Neuron (in vitro differentiated cells): ENCODE results near the gene IL15RA.
"Not testable (repeated sequence)": the region's sequence is repeated elsewhere in the genome, so short reads cannot be mapped to it uniquely, and the experiment has no call there.

ENCODE experiments used
- H2AFZ ChIP-seq: one replicate; pipeline ENCODE4 v1.6.1; 2013; ENCODE audit warnings: low read depth, mild to moderate bottlenecking, inconsistent platforms, low read length, moderate library complexity
- H3K27me3 ChIP-seq: one replicate; pipeline ENCODE4 v1.6.1; 2013; ENCODE audit warnings: low read length; ENCODE audit not compliant: insufficient read depth
- H3K36me3 ChIP-seq: one replicate; pipeline ENCODE4 v1.6.1; 2013; ENCODE audit warnings: low read length; ENCODE audit not compliant: insufficient read depth
- H3K4me1 ChIP-seq: one replicate; pipeline ENCODE4 v1.6.1; 2013; ENCODE audit warnings: low read length; ENCODE audit not compliant: insufficient read depth
- H3K4me3 ChIP-seq: 2 replicates; pipeline ENCODE4 v1.5.1; 2013; ENCODE audit warnings: mild to moderate bottlenecking, low read length, moderate library complexity
- H3K9me3 ChIP-seq: one replicate; pipeline ENCODE4 v1.6.1; 2013; ENCODE audit warnings: low read length

The IL15RA gene

DNA sequence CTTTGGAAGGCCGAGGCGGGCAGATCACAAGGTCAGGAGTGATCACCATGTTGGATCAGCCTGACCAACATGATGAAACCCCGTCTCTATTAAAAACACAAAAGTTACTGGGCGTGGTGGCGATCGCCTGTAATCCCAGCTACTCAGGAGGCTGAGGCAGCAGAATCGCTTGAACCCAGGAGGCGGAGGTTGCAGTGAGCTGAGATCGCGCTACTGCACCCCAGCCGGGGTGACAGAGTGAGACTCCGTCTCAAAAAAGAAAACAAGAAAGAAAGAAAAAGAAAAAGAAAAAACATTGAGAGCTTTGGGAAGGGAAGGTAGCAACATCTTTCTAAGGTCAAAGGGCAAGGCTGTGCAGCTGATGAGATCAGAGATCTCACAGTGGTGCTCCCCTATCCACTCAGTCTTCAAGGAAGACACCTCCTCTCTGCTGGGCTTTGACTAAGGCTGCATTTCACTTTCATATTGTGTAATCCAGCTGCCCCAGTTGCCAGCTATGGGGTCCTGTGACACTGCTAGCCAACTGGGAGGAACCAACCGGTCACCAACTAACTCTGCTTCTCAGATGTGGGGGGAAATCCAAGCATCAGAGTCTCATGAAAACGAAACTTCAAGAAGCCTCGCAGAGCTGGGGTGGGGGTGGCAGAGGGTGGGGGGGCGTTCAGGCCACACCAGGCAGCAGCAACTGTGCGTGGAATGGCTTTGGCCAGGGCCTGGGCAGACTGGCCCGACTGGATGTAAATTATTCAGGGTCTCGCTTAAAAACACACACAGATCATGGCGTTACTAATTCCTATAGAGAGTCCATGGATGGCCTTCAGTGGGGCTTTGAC, 1.5 kb downstream of the IL15RA start:
- no peak overlapping the region for H3K4me3 ChIP-seq
- H3K36me3 ChIP-seq: no peaks in the 10 kb centered on the region
- no peak overlapping the region for H2AFZ ChIP-seq
- H3K27me3 ChIP-seq: peaks cover 54% of the 10 kb centered on the region
- peaks cover 13% of the 10 kb centered on the region for H3K4me1 ChIP-seq
- H3K9me3 ChIP-seq: peaks cover 1% of the 10 kb centered on the region

DNA sequence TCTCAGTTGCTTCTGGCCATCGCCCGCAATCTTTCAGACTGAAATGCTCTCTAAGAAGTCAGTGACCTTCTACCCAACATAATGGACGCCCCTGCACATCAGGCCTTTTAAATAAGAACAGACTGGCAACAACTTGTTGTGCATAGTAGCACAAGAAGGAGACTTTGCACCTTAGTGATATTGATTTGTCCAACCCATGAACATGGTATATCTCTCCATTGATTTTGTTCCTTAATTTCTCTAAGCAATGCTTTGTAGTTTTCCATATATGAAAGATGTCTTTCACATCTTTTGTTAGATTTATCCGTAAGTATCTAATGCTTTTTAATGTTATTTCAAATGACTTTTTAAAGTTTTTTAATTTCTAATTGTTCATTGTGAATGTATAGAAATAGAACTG, 4.3 kb downstream of the IL15RA start:
- peaks cover 38% of the 10 kb centered on the region for H3K27me3 ChIP-seq
- no peak overlapping the region for H3K4me3 ChIP-seq
- no peaks in the 10 kb centered on the region for H3K36me3 ChIP-seq
- peaks cover 11% of the 10 kb centered on the region for H3K4me1 ChIP-seq
- no peaks in the 10 kb centered on the region for H3K9me3 ChIP-seq
- no peak overlapping the region for H2AFZ ChIP-seq

DNA sequence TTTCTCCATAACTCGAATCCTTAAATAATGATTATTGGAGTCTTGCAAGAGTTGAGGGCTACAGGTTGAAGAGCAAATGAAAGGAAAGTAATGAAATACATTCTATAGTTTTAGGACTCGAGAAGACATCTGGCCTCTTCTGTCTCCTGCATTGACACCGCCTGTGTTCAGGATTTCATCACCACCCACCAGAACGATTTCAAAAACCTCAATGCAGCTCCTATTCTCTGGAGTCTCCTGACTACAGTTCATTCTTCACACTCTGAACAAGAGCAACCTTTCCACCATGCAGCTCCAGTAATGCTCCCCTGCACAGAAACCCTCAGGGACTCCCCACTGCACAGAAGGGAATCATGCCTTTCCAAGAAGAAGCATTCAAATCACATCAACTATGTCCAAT, 5.5 kb downstream of the IL15RA start:
- Histone ChIP-seq H3K4me1 (peaks cover 5% of the 10 kb centered on the region), H3K4me3 (no peak overlapping the region), H3K27me3 (peaks cover 31% of the 10 kb centered on the region), H3K9me3 (no peaks in the 10 kb centered on the region), H2AFZ (no peak overlapping the region), H3K36me3 (no peaks in the 10 kb centered on the region)

DNA sequence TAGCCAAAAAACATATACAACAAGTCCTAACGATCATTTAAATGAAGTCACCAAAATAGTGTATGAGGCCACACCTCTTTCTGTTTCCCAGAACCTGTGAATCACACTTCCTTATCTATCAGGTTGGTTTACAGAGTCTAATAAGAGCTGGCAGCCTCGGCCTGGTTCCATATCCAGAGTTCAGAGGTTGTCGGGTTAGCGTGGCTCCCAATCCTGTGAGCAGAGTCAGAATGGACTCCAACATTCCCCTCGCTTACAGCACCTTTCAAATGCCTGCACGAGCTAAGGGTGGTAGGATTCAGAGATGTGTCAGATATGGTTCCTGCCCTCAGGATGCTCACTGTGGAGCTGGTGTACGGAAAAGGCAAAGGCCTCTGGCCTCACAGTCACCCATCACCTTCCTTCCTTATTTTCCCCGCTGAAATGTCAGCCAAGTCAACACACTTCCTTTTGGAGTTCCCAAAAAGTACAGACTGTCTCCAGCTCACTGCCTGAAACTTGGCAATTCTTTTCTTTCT, 6.0 kb downstream of the IL15RA start:
- no peak overlapping the region for H3K4me3 ChIP-seq

DNA sequence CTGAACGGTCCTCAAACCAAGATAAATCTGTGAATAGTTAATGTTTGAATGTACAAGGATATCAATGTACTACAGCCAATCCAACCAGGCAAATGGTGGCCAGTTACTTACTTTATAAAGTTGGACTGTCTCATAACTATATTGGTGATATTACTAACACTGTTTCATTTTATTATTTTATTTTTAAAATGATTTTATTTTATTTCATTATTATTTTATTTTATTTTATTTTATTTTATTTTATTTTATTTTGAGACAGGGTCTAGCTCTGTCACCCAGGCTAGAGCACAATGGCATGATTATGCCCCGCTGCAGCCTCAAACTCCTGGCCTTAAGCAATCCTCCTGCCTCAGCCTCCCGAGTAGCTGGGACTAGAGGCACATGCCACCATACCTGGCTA, 6.8 kb downstream of the IL15RA start:
- no peaks in the 10 kb centered on the region for H3K9me3 ChIP-seq
- peaks cover 18% of the 10 kb centered on the region for H3K27me3 ChIP-seq
- H3K4me1 ChIP-seq: no peaks in the 10 kb centered on the region
- no peaks in the 10 kb centered on the region for H3K36me3 ChIP-seq
- H3K4me3 ChIP-seq: no peak overlapping the region
- no peak overlapping the region for H2AFZ ChIP-seq

More for the DNA sequence above, 6.0 kb downstream of the IL15RA start:
- Histone ChIP-seq H3K36me3 (no peaks in the 10 kb centered on the region), H3K9me3 (no peaks in the 10 kb centered on the region), H3K27me3 (peaks cover 26% of the 10 kb centered on the region), H2AFZ (no peak overlapping the region), H3K4me1 (no peaks in the 10 kb centered on the region)

DNA sequence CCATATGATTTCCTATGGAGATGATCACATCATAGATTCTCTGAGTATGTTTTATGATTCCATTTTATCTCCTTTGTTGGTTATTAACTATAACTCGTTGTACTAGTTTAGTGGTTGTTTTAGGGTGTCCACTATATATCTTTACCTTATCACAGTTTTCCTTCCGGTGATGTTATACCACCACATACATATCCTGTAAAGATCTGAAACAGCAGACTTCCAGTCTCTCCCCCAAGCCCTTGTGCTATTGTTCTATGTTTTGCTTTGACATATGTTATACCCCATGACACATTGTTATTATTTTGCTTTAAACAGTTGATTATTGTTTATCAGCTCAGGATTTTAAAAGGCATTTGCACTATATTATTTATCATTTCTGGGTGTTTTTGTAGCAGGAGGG, 7.3 kb downstream of the IL15RA start:
- no peaks in the 10 kb centered on the region for H3K4me1 ChIP-seq
- H3K4me3 ChIP-seq: no peak overlapping the region
- H2AFZ ChIP-seq: no peak overlapping the region
- peaks cover 13% of the 10 kb centered on the region for H3K27me3 ChIP-seq
- H3K36me3 ChIP-seq: no peaks in the 10 kb centered on the region
- H3K9me3 ChIP-seq: no peaks in the 10 kb centered on the region

DNA sequence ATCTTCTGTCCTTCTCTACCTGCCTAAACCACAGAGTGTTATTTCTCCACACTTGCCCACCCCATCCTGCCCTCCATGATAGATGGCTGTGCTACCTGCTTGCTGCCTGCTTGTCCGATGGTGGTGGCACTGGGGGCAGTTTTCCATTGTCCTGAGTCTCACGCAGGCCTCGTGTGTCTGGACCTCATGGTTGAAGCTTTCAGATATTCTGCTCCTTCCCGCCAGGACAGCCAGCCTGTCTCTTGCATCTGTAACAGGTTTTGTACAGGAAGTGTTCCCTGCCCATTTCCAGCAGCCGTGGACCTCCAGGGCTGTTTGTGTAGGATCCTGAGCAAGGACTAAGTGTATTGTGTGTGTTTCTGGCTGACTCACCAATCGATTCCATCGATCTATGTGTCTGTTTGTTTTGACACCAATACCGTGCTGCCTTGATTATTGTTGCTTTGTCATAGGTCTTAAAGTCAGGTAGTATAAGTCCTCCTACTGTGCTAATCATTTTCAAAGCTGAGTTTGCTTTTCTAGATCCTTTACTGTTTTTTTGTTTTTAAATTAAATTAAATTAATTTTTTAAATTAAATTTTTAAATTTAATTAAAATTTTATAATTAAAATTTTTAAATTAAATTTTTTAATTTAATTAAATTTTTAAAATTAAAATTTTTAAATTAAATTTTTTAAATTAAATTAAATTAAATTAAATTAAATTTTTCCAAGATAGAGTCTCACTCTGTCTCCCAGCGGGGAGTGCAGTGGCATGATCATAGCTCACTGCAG, 8.5 kb downstream of the IL15RA start:
- H3K4me3 ChIP-seq: no peak overlapping the region

DNA sequence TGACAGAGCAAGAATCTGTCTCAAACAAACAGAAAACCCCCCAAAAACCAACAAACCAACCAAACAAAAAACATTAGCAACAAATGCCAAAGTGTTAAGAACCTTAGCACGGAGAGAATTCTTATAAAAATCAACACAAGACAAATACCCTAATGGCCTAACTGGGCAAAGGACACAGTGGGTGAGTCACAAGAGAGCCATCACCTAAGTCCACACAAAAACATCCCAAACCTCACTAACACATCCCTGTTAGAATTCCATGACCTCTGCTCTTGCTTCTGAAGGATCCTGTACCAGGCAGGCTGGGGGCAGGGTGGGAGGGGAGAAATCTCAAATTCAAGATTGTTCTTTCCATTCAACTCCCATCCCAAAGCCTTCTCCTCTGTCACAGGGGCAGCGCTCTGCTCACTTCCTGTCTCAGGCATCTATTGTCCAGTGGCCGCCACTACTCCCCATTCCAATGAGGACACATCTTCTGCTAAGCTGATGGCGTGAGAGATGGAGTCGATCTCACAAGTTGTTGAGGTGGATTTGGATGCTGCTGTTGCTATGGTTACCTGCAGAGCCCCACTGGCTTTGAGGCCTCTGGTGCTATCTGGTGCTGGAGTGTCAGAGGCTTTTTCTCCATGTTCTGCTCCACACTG, 9.2 kb downstream of the IL15RA start:
- Histone ChIP-seq H3K9me3 (no peaks in the 10 kb centered on the region), H3K4me1 (no peaks in the 10 kb centered on the region), H3K27me3 (peaks cover 13% of the 10 kb centered on the region), H2AFZ (no peak overlapping the region), H3K4me3 (no peak overlapping the region), H3K36me3 (no peaks in the 10 kb centered on the region)

More for the DNA sequence above, 8.5 kb downstream of the IL15RA start:
- H3K36me3 ChIP-seq: no peaks in the 10 kb centered on the region
- no peaks in the 10 kb centered on the region for H3K4me1 ChIP-seq
- peaks cover 12% of the 10 kb centered on the region for H3K27me3 ChIP-seq
- no peak overlapping the region for H2AFZ ChIP-seq
- H3K9me3 ChIP-seq: no peaks in the 10 kb centered on the region

DNA sequence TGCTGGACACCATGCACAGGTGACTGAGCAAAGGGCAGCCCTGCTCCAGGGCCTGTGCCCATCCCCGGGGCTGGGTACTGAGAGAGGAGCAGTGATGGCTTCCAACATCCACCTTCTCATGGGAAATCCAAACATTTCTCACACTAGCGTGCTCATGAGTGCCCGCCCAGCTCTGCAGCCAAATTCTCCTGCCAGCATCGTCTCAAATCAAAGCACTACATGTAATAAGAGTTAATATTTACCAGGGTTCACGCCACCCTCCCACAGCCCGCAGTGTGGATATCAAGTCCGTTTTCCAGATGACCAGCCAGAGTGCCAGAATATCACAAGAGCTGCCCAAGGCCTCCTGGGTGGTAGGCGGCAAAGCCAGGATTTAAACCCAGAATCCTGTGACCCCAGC, 12.1 kb downstream of the IL15RA start:
- no peaks in the 10 kb centered on the region for H3K9me3 ChIP-seq
- H3K36me3 ChIP-seq: no peaks in the 10 kb centered on the region
- no peak overlapping the region for H3K4me3 ChIP-seq
- H2AFZ ChIP-seq: no peak overlapping the region
- no peaks in the 10 kb centered on the region for H3K4me1 ChIP-seq
- H3K27me3 ChIP-seq: peaks cover 19% of the 10 kb centered on the region

DNA sequence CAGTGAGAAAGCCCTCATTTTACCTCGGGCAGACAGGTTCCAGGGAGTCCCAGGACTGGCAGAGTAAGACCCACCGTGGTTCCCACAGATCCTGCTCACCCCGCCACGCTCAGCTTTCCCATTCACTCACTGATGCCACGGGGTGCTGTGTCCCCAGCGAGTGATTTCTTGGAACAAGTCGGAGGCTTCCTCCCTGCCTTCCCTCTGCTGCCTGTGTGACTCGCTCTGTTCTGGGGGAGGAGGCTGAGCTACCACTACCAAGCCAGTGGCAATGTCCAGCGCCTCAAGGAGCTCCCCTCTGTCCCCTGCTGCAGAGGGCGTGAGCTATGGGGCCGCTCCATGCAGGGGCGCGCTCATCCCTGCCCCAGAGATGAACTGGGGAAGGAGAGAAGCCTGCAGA, 12.6 kb downstream of the IL15RA start:
- H2AFZ ChIP-seq: no peak overlapping the region
- no peaks in the 10 kb centered on the region for H3K36me3 ChIP-seq
- H3K9me3 ChIP-seq: no peaks in the 10 kb centered on the region
- peaks cover 19% of the 10 kb centered on the region for H3K27me3 ChIP-seq
- no peak overlapping the region for H3K4me3 ChIP-seq
- no peaks in the 10 kb centered on the region for H3K4me1 ChIP-seq

DNA sequence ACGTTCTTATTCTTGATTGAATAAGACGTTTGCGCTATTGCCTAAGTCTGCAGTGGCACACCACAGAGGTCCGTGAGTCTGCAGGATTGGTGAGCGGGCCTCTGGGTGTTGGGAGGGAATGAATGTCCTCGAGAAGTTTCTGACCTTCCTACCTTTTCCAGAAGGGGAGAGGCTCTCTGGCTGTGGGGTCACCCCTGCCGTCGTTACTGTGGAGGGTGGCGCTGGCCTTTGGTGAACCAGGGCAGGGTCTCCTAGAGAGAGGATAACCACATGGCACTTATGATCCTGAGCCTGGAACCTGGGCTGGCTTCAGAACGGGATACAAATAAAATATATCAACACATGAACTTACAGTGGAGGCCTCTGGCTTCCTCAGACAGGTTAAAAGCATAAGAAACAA, 13.8 kb downstream of the IL15RA start:
- Histone ChIP-seq H3K36me3 (no peaks in the 10 kb centered on the region), H2AFZ (no peak overlapping the region), H3K9me3 (no peaks in the 10 kb centered on the region), H3K4me1 (no peaks in the 10 kb centered on the region), H3K27me3 (peaks cover 19% of the 10 kb centered on the region), H3K4me3 (no peak overlapping the region)

DNA sequence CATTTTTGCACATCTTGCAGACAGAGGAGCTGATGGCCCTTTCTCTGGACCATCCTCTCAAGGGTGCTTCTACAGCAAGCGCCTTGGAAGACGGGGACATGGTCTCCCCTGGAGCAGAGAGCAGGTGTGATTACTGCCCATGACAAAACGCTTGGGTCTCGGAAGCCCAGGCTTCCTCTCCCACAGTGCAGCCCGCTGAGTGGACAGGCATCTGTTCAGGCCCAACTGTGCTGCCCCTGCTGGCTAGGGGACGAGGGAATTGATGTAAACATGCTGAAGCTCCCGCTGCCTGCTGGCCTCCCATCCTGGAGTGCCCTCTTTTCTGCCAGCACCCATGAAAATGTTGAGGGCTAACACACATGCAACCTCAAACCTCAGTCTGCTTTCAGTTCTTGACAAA, 14.3 kb downstream of the IL15RA start:
- Histone ChIP-seq H3K4me1 (no peaks in the 10 kb centered on the region), H3K4me3 (no peak overlapping the region), H2AFZ (no peak overlapping the region), H3K9me3 (no peaks in the 10 kb centered on the region), H3K36me3 (no peaks in the 10 kb centered on the region), H3K27me3 (peaks cover 19% of the 10 kb centered on the region)

DNA sequence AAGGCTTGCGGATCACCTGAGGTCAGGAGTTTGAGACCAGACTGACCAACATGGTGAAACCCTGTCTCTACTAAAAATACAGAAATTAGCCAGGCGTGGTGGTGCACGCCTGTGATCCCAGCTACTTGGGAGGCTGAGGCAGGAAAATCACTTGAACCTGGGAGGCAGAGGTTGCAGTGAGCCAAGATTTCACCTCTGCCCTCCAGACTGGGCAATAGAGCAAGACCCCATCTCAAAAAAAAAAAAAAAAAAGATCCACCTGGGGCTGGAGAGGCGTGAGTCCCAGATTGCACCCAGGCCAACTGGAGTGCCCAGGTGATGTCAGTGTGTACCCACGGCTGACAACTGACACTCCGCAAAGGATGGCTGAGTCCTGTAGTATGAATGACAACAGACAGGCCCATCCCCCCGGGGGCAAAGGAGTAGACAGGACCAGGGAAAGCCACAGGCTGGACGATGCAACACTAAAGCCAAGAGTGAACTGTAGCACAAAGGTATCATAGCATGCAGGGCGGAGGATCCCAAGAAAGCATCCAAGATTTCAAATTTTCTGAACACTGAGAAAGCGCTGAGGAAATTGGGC, 14.9 kb downstream of the IL15RA start:
- not testable (repeated sequence) for H3K4me3 ChIP-seq, H3K9me3 ChIP-seq, H2AFZ ChIP-seq, H3K36me3 ChIP-seq, H3K4me1 ChIP-seq
- peaks cover 19% of the 10 kb centered on the region for H3K27me3 ChIP-seq
